T-helper 1 cell (primary cell): Measurements from ENCODE around the gene SP1.
"Not testable (repeated sequence)": the region's sequence is repeated elsewhere in the genome, so short reads cannot be mapped to it uniquely, and the experiment has no call there.

Source experiments
- DNase-seq, 5 donors: peaks; one replicate each; pipeline ENCODE4 v3.0.0-alpha.2; 2012 to 2020

SP1 gene

DNA sequence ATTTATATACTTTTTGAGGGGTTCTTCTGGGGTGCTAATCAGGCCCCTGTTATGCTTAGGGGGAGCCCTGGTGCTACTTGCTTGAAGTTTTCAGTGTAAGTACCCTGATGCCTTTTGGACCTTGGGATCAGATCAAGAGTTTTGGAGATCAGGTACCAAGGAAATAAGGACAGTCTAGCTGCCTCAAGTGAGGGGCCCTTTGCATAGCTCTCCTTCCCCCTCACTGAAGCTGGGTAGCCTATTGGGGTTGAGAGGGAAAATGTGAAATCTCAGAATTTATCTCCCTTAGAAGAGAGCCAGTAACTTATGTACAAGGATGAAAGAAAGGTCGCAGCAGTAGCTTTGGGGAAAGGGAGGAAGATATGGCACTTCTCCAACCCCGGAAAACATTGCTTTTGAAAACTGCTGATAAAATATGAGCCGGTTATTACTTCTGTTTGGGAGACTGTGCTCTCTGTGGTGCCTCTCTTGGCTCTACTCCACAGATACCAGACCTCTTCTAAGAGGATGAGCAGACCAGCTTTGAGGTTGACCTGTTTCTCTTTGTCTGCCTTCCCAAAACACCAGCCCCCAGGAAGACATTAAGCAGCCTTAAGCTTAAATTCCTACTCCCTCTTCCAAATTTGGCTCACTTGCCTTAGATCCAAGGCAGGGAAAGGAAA is 34.9 kb downstream of the SP1 start:
- DNase-seq, result no peak

DNA sequence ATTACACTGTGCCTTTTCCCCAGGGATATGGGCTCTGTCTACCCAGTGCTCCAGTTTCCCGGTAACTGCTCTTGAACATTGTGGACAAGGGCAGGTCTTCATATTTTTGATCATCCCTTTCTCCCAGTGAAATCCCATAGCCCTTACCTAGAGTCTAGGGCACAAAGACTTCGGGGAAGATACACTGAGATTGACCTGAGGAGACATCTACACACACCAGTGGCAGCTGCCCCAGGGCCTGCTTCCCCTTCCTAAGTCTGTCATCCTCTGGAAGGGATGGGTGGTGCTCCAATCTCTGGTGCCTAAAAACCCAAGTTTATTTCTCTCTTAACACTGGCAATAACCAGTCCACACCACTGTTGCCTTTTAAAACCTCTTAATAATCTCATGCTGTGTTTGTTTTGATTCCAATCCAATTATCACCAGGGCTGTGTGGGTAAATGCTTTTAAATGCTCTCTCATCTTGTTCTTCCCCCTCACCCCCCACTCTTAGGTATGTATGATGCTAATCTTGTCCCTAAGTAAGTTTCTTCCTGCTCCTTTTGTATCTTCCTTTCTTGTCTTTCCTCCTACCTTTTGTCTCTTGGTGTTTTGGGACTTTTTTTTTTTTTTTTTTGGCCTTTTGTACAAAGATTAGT is 35.9 kb downstream of the SP1 start:
- not testable (repeated sequence) for DNase-seq

DNA sequence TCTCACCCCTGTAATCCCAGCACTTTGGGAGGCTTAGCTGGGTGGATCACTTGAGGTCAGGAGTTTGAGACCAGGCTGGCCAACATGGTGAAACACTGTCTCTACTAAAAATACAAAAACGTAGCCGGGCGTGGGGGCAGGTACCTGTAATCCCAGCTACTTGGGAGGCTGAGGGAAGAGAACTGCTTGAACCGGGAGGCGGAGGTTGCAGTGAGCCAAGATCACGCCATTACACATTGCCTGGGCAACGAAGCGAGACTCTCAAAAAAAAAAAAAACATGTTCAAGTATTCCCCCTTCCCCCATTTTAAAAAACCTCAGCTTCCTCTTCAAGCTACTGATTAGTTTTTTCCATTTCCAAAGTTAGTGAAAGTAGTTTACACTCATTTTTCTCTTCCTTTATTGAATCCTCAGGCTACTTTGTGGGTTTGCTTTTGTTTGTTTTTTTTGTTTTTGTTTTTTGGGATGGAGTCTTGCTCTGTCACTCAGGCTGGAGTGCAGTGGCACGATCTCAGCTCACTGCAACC is 37.4 kb downstream of the SP1 start:
- not testable (repeated sequence) for DNase-seq

DNA sequence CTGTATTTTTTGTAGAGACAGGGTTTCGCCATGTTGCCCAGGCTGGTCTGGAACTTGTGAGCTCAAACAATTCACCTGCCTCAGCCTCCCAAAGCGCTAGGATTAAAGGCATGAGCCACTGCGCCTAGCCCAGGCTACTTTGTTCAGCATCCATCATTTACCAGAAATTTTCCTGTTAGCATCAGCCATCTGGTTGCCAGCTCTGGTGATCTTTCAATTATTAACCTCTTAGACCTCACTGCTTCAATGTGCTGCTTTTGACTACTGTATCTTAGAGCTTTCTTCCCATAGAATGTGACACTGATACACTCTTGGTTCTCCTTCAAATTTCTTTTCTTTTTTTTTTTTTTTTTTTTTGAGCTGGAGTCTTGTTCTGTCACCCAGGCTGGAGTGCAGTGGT is 38.2 kb downstream of the SP1 start:
- no peak for DNase-seq

DNA sequence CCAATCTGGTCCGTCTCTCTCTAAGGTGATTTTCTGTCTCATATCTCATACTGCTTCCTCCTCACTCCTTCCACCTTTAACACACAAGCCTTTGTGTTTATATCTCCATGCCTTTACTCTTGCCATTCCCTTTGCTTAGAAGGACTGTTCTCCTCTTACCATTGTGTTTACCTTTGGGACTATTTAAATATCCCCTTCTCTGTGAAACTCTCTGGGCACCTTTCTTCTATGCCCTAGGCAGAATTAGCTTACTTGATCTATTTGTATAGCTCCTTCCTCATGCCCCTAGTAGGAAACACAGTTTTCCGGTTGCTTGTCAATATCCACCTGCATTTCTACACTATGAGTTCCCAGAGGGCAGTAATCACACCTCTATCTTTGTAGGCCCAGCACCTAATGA is 39.8 kb downstream of the SP1 start:
- DNase-seq, result no peak

DNA sequence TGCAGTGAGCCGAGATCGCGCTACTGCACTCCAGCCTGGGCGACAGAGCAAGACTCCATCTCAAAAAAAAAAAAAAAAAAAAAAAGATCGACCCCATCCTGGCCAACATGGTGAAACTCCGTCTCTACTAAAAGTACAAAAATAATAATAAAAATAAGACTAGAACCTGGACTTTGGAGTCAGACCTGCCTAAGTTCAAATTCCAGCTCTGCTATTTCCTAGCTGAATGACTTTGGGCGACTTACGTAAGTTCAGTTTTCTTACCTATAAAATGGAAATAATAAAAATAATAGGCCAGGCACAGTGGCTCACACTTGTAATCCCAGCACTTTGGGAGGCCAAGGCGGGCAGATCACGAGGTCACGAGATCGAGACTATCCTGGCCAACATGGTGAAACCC is 42.3 kb downstream of the SP1 start:
- DNase-seq, result not testable (repeated sequence)

DNA sequence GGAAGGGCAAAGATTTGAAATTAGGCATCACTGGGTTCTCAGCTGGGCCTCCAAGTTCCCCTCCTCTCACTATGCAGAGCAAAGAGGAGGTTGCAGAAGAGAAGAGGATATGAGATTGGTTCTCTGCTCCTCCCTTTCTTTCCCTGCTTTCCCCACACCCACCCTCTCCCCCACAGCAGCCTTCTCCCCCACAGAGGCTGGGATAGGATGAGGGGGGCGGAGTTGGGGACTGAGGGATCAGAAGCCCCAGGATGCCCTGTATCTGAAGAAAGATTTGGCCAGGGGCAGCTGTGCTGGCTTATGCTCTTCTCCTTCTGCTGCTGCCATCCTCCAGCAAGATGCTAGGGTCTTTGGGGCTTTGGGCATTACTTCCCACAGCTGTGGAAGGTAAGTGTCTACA is 43.6 kb downstream of the SP1 start, which contains the start of gene AMHR2:
AMHR2 (plus strand) TSS at position 259 of the 400 bp plus-strand sequence; CDS start at position 339, 80 bp downstream.
- no peak for DNase-seq

DNA sequence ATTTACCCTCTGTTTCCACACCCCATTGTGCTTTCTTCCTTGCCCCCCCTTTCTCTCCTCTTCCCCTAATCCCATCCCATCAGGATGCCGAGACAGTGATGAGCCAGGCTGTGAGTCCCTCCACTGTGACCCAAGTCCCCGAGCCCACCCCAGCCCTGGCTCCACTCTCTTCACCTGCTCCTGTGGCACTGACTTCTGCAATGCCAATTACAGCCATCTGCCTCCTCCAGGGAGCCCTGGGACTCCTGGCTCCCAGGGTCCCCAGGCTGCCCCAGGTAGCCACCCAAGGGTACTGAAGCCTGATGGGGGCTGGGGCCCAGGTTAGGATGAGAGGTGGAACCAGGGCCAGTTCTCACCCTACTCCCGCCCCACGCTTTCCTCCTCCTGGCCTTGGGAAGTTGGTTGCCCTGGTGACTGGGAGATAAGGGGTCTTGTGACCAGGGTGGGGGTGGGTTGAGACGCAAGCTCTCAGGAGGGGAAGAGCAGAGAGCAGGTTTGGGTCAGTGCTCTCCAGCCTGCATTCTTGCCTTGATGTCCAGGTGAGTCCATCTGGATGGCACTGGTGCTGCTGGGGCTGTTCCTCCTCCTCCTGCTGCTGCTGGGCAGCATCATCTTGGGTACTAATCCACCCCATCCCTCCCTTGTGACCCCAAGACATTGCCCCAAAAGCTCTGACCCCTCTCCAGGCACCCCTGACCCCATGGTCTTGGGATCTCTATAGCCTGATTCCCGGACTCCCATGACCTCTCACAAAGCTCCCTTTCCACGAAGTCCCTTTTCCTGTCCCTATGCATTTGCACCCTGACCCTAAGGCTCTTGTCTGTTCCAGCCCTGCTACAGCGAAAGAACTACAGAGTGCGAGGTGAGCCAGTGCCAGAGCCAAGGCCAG is 44.9 kb downstream of the SP1 start:
- no peak for DNase-seq

DNA sequence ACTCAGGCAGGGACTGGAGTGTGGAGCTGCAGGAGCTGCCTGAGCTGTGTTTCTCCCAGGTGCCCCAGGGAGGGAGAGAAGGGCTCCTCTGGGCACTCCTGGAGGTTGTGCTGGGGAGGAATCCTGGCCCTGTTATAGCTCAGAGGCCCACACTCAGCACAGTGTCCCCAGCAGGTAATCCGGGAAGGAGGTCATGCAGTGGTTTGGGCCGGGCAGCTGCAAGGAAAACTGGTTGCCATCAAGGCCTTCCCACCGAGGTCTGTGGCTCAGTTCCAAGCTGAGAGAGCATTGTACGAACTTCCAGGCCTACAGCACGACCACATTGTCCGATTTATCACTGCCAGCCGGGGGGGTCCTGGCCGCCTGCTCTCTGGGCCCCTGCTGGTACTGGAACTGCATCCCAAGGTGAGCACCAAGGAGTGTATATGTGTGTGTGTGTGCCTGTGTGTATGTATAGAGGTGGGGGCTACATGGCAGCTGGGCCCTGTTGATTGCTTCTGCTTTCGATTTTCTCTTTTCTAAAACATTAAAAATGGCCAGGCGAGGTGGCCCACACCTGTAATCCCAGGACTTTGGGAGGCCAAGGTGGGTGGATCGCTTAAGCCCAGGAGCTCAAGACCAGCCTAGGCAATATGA is 45.7 kb downstream of the SP1 start:
- no peak for DNase-seq

DNA sequence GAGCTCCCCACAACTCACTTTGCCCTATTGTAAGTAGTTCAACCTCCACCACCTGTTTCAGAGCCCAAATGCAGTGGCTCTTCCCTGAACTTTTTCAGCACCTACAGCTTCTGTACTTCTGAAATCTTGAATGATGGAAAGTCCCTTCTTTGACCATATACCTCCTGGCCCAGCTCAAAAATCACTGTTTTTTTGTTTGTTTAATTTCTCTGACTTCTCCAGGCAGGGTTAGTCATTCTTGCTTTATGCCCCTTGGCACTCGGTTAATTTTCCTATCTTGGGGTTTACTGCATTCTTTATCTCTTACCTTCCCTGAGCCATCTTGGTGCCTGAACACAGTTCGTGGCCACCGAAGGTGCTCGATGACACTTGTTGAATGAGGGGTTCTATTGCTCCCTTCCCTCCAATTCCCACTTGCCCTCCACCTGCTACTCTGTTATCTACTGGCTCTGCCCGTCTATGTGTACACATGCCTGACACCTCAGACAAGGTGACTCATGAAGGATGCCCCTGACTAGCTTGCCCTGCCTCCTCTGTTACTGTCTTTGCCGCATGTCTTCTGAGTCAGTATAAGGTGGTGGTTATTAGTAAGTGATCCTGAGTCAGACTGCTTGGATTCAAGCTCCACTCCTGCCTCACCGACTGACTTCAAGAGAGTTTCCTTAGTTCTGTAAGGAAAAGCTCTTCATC is 48.1 kb downstream of the SP1 start:
- no peak for DNase-seq

DNA sequence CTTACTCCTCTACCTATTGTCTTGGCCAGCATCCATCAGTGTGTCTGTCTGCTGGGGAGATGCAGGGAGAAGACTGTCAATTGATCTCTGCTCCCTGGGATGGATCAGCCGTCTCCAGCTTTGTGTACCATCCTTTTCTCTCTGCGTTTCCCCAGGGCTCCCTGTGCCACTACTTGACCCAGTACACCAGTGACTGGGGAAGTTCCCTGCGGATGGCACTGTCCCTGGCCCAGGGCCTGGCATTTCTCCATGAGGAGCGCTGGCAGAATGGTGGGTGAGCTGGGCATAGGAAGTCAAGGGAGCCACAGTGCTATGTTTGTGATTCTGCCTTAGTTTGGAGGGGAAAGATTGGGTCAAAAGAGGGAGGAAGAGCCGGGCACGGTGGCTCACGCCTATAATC is 48.8 kb downstream of the SP1 start:
- no peak for DNase-seq

DNA sequence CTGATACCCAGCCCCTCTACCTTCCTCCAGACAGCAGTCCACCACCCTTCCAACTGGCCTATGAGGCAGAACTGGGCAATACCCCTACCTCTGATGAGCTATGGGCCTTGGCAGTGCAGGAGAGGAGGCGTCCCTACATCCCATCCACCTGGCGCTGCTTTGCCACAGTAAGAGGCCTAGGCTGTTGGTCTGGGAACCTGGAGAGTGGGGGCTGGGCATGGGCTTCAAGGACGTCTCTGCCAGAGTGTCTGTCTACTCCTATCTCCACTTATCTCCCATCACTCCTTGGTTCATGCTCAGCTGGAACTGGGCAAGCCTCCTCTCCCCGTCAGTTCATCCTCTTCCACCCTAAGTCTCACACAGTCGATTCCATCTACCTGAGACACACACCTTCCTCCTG is 50.1 kb downstream of the SP1 start:
- no peak for DNase-seq

DNA sequence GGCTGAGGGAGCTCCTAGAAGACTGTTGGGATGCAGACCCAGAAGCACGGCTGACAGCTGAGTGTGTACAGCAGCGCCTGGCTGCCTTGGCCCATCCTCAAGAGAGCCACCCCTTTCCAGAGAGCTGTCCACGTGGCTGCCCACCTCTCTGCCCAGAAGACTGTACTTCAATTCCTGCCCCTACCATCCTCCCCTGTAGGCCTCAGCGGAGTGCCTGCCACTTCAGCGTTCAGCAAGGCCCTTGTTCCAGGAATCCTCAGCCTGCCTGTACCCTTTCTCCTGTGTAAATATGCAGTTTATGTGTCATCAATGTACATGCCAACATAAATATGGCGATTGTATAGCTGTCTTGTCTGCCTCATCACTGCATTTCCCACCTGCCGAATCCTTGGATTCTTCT is 51.2 kb downstream of the SP1 start:
- no peak for DNase-seq

DNA sequence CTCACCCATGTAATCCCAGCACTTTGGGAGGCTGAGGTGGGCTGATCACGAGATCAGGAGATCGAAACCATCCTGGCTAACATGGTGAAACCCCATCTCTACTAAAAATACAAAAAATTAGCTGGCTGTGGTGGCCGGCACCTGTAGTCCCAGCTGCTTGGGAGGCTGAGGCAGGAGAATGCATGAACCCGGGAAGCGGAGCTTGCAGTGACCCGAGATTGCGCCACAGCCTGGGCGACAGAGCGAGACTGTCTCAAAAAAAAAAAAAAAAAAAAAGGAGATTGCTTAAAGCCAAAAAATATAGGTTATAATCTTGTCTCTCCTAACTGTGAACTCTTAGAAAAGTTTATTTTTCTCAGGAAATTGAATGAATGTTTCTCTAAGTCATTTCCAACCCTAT is 55.4 kb downstream of the SP1 start:
- DNase-seq, result not testable (repeated sequence)

DNA sequence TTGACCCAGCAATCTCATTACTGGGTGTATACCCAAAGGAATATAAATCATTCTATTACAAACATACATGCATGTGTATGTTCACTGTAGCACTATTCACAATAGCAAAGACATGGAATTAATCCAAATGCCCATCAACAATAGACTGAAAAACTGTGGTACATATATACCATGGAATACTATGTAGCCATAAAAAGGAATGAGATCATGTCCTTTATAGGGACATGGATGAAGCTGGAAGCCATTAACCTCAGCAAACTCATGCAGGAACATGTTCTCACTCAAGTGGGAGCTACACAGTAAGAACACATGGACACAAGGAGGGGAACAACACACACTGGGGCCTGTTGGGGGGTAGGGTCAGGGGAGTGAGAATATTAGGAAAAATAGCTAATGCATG is 59.6 kb downstream of the SP1 start:
- DNase-seq, result not testable (repeated sequence)

DNA sequence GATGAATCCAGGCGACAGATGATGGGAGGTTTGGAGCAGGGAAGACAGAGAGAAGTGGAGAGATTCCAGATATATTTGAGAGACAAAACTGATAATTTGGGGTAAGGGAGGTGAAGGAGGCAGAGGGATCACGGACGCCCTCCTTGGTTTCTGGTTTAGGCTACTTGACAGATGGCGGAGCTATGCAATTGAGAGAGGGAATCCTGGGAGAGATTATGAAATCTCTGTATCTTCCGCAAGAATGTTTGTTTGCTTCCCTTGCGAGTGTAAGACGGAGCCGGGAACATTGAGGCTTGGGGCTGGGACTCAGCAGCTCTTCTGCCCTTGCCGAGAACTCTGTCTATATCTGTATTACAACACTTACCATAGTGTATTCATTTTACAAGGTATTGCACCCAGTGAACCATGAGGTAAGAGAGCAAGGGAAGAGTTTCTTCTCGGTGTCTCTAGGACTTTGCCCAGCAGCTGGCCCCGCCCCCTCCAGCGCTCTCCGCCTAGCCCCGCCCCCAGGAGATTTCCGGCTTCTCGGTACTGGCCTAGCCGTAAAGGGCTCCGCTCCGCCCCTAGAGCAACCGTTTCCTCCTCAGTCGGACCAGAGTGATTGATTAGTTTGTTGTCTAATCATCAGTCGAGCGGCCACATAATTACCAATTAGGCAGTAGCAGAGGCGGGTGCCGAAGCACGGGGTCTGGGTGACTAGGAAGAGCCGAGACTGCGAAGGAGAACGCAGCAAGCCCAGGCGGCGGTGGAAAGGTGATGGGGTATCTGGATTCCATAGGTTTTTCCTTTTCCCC is 61.3 kb downstream of the SP1 start, which contains the start of gene PRR13:
PRR13 (plus strand) TSS at position 695 of the 794 bp plus-strand sequence. CDS start 981 bp downstream, outside the sequence.
- DNase-seq, result peak; percentile 96 to 99 (median 99)

DNA sequence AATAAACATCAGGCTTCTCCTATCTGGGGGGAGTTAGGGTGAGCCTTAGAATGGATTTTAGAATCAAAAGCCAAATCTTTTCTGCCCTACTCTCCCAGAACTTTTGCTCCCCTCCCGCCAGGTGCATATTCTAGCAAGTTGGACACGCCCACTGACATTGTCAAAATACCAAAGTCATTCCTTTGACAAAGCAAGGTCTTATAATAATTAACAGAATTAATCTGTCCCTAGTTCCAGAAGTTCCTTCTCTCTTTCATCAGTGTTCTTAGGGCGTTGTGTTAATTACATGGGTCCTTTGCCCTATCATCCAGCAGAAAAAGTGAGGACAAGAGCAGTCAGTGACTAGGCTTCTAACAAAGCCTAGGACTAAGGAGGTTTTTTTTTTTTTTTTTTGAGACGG is 64.0 kb downstream of the SP1 start:
- DNase-seq, result no peak

DNA sequence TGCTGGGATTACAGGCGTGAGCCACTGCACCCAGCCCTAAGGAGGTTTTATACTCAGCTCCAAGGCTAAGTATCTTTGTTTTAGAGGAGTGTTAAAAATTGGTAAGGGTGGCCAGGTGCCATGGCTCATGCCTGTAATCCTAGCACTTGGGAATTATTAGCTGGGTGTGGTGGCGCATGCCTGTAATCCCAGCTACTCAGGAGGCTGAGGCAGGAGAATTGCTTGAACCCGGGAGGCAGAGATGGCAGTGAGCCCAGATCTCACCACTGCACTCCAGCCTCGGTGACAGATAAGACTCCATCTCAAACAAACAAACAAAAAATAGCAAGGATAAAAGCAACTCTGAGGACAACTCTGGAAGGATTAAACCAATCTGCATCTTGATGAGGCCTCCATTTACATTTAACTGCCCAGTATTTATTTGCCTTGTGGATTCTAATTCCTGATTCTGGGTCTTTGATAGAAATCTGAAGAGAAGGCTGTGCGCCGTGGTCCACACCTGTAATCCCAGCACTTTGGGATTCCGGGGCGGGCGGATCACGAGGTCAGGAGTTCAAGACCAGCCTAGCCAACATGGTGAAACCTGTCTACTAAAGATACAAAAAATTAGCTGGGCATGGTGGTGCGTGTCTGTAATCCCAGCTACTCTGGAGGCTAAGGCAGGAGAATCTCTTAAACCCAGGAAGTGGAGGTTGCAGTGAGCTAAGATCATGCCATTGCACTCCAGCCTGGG is 64.8 kb downstream of the SP1 start:
- DNase-seq, result not testable (repeated sequence)

DNA sequence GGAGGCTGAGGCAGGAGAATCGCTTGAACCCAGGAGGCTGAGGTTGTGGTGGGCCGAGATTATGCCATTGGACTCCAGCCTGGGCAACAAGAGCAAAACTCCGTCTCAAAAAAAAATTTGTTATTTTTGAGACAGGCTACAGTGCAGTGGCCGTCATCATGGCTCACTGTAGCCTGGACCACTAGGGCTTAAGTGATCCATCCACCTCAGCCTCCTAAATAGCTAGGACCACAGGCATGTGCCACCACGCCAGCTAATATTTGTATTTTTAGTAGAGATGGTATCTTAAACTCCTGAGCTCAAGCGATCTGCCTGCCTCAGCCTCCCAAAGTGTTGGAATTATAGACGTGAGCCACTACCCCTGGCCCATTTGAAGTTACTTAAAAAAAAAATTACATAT is 71.0 kb downstream of the SP1 start:
- DNase-seq, result no peak

DNA sequence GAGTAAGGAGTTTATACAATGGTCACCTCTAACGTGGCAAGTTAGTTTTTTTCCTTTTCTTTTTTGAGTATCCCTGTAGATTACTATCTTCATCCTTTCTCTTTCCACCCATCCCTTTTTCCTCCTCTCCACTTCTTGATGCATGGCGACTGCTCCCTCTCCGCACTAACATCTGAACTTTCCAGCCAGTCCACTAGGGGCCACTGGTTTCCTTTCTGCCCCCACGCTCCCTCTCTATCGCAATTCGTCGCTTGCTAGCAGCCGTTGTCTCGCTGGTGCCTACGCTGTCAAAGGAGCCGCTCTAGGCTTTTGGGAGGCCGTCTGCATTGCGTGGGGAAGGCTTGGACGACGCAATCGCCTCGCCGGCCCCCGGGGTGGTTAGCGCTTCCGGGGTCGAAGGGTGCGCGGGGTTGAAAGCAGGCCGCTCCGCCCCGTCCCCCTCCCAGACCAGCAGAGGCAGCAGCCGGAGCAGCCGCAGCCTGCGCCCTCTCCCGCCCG is 71.7 kb downstream of the SP1 start, which contains the start of gene PCBP2:
PCBP2 (plus strand) TSS at position 442 of the 498 bp plus-strand sequence. CDS start 2,699 bp downstream, outside the sequence.
- DNase-seq, result peak; percentile 95 to 99 (median 97)
